Endodermal cell (in vitro differentiated cells): ENCODE data around the gene STEAP1B. TPM values are rescaled to one million over a fixed set of nuclear protein-coding genes. Genes with fewer than 3 reads are reported as not detected.

ENCODE experiments used
- DNase-seq: peaks from one replicate; pipeline ENCODE4 v3.0.0-alpha.2; 2017
- H3K27ac ChIP-seq: 2 replicates; pipeline ENCODE4 v1.5.1; 2013; ENCODE audit warnings: mild to moderate bottlenecking, low read depth, low read length, moderate library complexity
- H3K27me3 ChIP-seq: 2 replicates; pipeline ENCODE4 v1.6.1; 2013; ENCODE audit warnings: mild to moderate bottlenecking, low read length, moderate library complexity; ENCODE audit not compliant: insufficient read depth, control insufficient read depth, poor library complexity, severe bottlenecking
- H3K36me3 ChIP-seq: 2 replicates; pipeline ENCODE4 v1.7.0; 2013; ENCODE audit warnings: mild to moderate bottlenecking, low read length, moderate library complexity; ENCODE audit not compliant: control insufficient read depth, insufficient read depth
- H3K4me1 ChIP-seq: one replicate; pipeline ENCODE4 v1.7.0; 2013; ENCODE audit warnings: low read length; ENCODE audit not compliant: control insufficient read depth, insufficient read depth
- H3K4me3 ChIP-seq: 2 replicates; pipeline ENCODE4 v1.5.1; 2013; ENCODE audit warnings: mild to moderate bottlenecking, low read length, moderate library complexity
- H3K9ac ChIP-seq: 2 replicates; pipeline ENCODE4 v1.6.1; 2013; ENCODE audit warnings: mild to moderate bottlenecking, low read length, moderate library complexity; ENCODE audit not compliant: poor library complexity, severe bottlenecking; ENCODE audit errors: extremely low read depth
- H3K9me3 ChIP-seq: 2 replicates; pipeline ENCODE4 v1.6.1; 2013; ENCODE audit warnings: mild to moderate bottlenecking, low read length, moderate library complexity; ENCODE audit not compliant: control insufficient read depth
- H3K27ac Mint-ChIP-seq: 2 replicates; pipeline ENCODE4 v1.8.0; 2020; ENCODE audit warnings: mixed read lengths
- H3K27me3 Mint-ChIP-seq: 2 replicates; pipeline ENCODE4 v1.8.0; 2021; ENCODE audit warnings: mild to moderate bottlenecking, mixed read lengths; ENCODE audit not compliant: insufficient read depth
- H3K36me3 Mint-ChIP-seq: 2 replicates; pipeline ENCODE4 v1.8.0; 2020; ENCODE audit warnings: low read depth, mixed read lengths
- H3K4me1 Mint-ChIP-seq: 2 replicates; pipeline ENCODE4 v1.8.0; 2020; ENCODE audit warnings: mixed read lengths
- H3K4me3 Mint-ChIP-seq: 2 replicates; pipeline ENCODE4 v1.8.0; 2020; ENCODE audit warnings: mild to moderate bottlenecking, moderate library complexity, mixed read lengths
- H3K9me3 Mint-ChIP-seq: 2 replicates; pipeline ENCODE4 v1.8.0; 2020; ENCODE audit warnings: mild to moderate bottlenecking, mixed read lengths
- CTCF ChIP-seq: fragments of 200-600 bp; sonication (generic); conservative IDR thresholded peaks from 2 replicates; pipeline ENCODE4 v1.5.0; 2021; ENCODE audit warnings: antibody characterized with exemption, mild to moderate bottlenecking
- WGBS, 2 experiments: methylation state at CpG; one replicate each; pipeline versions ENCODE4 v1.1.5 to v1.1.7; 2013; ENCODE audit warnings: missing lambda C conversion rate in 2 of 2, mixed read lengths in 1 of 2; ENCODE audit not compliant: insufficient coverage in 1 of 2, insufficient read length in 1 of 2; 5-methylcytosine and 5-hydroxymethylcytosine counted together
- total RNA-seq, 2 donors: library from RNA; stranded (reverse); fragmentation: NEBNext Ultra II Directional in 1 of 2; extraction: Animal tissue kit (Norgen Biotek cat#: 25700) in 1 of 2; gene quantifications; 2 replicates in 1 of 2; 3 replicates in 1 of 2; pipeline ENCODE4 v1.2.1, GENCODE V29; 2021

Gene STEAP1B
- total RNA-seq, 2 donors from 2014 or later, result 30.5 to 54.2 TPM

DNA sequence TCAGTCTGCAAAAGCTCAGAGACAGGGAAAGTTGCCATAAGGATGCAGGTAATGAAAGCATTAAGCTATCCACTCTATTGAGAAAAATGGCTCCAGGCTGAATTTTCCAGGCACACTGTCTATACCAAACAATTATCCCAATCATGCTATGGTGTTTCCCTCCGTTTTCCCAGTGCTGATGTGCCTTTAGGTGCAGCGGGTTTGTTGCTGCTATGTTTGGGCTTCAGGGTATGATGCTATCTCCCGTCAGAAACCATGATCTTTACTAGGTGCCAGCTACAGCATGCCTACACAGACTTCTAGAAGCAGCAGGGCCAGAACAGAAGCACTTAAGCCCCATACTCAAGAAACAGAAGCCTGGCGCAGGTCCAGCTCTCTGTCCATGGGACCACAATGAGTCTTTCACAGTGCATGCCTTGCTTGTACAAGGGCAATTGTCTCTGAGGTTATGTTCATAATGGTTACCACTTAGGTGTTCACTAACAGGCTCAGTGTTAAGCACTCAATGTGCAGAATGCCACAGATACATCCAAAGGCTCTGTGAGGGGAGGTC, 19.4 kb downstream of the STEAP1B start:
- Histone ChIP-seq H3K27ac (no peak overlapping the region), H3K36me3 (peaks cover 30% of the 10 kb centered on the region), H3K9ac (no peak overlapping the region), H3K27me3 (no peaks in the 10 kb centered on the region), H3K9me3 (peaks cover 27% of the 10 kb centered on the region), H3K4me1 (peaks cover 16% of the 10 kb centered on the region), H3K4me3 (no peak overlapping the region)
- H3K27me3 Mint-ChIP-seq, result no peaks in the 10 kb centered on the region
- WGBS, 2 experiments, result 93 to 98% methylated on average over 2 to 4 of the region's 4 CpGs
- no peaks in the 10 kb centered on the region for H3K9me3 Mint-ChIP-seq
- TF ChIP-seq CTCF, result no peak
- no peak overlapping the region for H3K27ac Mint-ChIP-seq
- H3K36me3 Mint-ChIP-seq, result peaks cover 39% of the 10 kb centered on the region
- no peak overlapping the region for H3K4me3 Mint-ChIP-seq
- peaks cover 33% of the 10 kb centered on the region for H3K4me1 Mint-ChIP-seq
- DNase-seq, result no peak

DNA sequence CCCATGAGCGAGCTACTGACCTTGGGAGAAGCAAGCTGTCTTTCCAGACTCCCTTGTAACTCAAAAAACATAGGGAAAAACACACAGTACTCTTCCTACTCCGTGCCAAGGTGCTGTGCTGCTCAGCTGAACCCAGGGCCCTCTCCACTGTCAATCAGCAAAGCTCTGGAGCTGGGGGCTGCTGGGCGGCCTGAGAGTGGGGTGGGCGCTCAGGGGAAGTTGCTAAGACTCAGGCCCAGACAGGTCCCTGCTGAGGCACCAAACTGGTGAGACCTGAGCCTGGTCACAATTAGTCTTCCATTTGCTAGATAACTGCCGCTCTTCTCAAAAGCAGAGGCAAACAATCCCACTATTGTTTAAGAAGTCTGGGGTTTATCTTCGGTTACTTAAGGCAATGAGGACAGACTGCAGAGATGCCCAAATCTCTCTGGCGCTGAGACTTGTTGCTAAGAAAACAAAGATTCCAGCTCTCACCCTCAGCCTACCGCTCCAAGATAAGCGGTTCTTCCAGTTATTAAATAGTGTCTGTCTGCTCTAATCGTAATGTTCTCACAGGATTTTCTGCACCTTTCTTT, 22.0 kb downstream of the STEAP1B start:
- H3K9ac ChIP-seq, result peak overlapping the region; percentile 34
- H3K4me1 ChIP-seq, result peaks cover 16% of the 10 kb centered on the region
- no peak for TF ChIP-seq CTCF
- peak; percentile 81 for DNase-seq
- 54 to 73% methylated on average over 9 to 10 of the region's 10 CpGs for WGBS, 2 experiments
- Mint-ChIP-seq H3K36me3 (peaks cover 35% of the 10 kb centered on the region), H3K27ac (peak overlapping the region; percentile 93), H3K4me3 (peak overlapping the region; percentile 24), H3K9me3 (no peaks in the 10 kb centered on the region), H3K27me3 (no peaks in the 10 kb centered on the region), H3K4me1 (peaks cover 33% of the 10 kb centered on the region)
- peaks cover 14% of the 10 kb centered on the region for H3K9me3 ChIP-seq
- H3K27ac ChIP-seq, result peak overlapping the region; percentile 34
- no peaks in the 10 kb centered on the region for H3K27me3 ChIP-seq
- H3K4me3 ChIP-seq, result peak overlapping the region; percentile 21
- peaks cover 21% of the 10 kb centered on the region for H3K36me3 ChIP-seq

- Histone ChIP-seq H3K27me3 (no peaks in the 10 kb centered on the region), H3K36me3 (peaks cover 21% of the 10 kb centered on the region), H3K9ac (peak overlapping the region; percentile 34), H3K27ac (no peak overlapping the region), H3K9me3 (peaks cover 14% of the 10 kb centered on the region), H3K4me3 (peak overlapping the region; percentile 21), H3K4me1 (peaks cover 16% of the 10 kb centered on the region)
- H3K36me3 Mint-ChIP-seq, result peaks cover 38% of the 10 kb centered on the region
- H3K4me1 Mint-ChIP-seq, result peaks cover 33% of the 10 kb centered on the region
- DNase-seq, result no peak
- peak overlapping the region; percentile 71 for H3K27ac Mint-ChIP-seq
- no peak overlapping the region for H3K4me3 Mint-ChIP-seq
- no peak for TF ChIP-seq CTCF
- 92 to 96% methylated on average over 4 of the region's 4 CpGs for WGBS, 2 experiments
- no peaks in the 10 kb centered on the region for H3K9me3 Mint-ChIP-seq
- no peaks in the 10 kb centered on the region for H3K27me3 Mint-ChIP-seq
Observed at GRCh38 chr7:22477262-22477661, 22.7 kb downstream of the STEAP1B start.
